Stimulated activated CD4-positive, alpha-beta T cell treated with anti-CD3 and anti-CD28 coated beads, Interleukin-15, amount 100 ng/mL, for 24 hours (primary cell): Measurements from ENCODE around the gene FAHD2A.
"Not testable (repeated sequence)": the region's sequence is repeated elsewhere in the genome, so short reads cannot be mapped to it uniquely, and the experiment has no call there.

Experiments
- DNase-seq: peaks from one replicate; pipeline ENCODE4 v3.0.0-alpha.2; 2020

The FAHD2A gene

DNA sequence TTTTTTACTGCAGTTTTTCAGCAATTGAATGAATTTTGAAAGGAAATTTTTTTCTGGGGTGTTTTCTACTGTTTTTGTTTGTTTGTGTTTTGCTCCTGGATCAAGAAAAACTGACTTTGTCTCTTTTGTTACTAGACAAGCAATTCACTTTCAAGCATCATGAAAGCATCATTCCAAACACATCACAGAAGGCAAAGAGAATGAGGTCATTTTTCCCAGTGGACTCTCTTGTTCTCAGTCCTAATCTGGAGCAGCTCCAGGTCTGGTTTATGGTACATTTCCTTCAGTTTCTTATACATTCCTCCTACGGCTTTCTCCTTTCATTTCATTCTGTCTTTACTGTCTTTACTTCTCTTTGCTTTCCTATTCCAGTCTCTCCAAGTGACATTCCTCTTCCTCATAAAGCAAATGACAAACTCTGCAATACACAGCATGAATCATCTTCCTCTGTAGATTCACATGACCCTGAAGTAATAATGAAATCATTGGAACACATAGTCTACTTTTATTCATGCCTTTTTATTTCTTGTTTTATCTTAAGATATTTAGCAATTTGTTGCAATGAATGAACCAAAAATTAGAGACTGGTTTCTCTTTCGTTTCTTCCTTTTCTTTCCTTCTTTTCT is 40.1 kb downstream of the FAHD2A start:
- DNase-seq = not testable (repeated sequence)

DNA sequence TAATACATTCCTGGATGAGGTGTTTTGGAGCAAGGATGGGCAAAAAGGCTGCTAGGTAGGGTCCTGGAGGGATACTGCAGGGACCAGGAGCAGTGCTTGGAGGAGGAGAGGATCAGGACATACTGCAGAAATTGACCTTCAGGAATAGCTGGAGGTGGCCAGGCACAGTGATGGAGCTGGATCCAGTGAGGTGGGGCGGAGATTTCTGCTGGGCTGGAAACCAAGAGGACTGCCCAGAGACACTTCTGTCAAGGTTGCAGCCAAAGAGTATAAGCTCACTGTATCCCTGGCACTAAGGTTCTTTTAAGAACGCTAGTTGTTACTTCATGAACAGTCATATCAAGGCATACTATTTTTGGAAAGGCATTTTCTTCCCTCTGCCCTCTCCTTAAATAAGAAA is 42.8 kb downstream of the FAHD2A start:
- DNase-seq = not testable (repeated sequence)

DNA sequence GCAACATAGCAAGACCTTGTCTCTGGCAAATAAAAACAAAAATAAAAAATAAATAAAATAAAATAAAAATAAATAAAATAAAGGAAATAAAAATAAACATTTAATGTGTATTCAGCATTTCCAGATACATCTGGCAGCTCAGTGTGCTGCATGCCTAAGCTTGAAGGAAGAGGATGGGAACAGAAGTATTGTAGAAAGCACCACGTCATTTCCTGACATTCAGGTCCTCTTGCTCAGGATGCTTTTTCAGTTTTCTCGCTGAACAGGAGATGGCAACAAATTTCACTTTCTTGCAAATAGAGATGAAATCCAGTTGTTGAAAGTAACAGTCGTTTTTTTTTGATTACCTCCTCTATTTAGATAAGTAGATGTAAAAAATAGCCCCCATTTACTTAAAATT is 60.8 kb downstream of the FAHD2A start:
- not testable (repeated sequence) for DNase-seq
